CD4-positive, alpha-beta T cell treated with Interleukin-12 subunit alpha and Interleukin-12 subunit beta, for 1 hour (primary cell): ENCODE measurements around the gene ASCL1.
A peak's percentile ranks its signal among the peaks of the same experiment; 100 is the strongest.

Experiments used
- DNase-seq: peaks from one replicate; pipeline ENCODE4 v3.0.0-alpha.2; 2020

ASCL1 gene

GRCh38 chr12:102957339-102958050 is at the start of gene ASCL1:
Gene ASCL1 (plus strand): TSS chr12:102957674. CDS start chr12:102958245, 571 bp downstream.
- no peak for DNase-seq

GRCh38 chr12:102907918-102908317 is 49.6 kb upstream of the ASCL1 start:
- DNase-seq = no peak

- DNase-seq = no peak
Observed at GRCh38 chr12:102910137-102910536, 47.3 kb upstream of the ASCL1 start.

GRCh38 chr12:102910792-102911191 is 46.7 kb upstream of the ASCL1 start:
- DNase-seq = no peak

- no peak for DNase-seq
Observed at GRCh38 chr12:102911320-102911719, 46.2 kb upstream of the ASCL1 start.

- DNase-seq = no peak
Observed at GRCh38 chr12:102912258-102912657, 45.2 kb upstream of the ASCL1 start.

- no peak for DNase-seq
Observed at GRCh38 chr12:102913453-102914226, 43.8 kb upstream of the ASCL1 start.

GRCh38 chr12:102916252-102917025 is 41.0 kb upstream of the ASCL1 start:
- no peak for DNase-seq

GRCh38 chr12:102917026-102917787 is 40.3 kb upstream of the ASCL1 start, which contains the start of gene PAH:
Gene PAH (minus strand): TSS chr12:102917244. CDS start chr12:102917130, 114 bp downstream.
- peak; percentile 6 for DNase-seq

- DNase-seq = no peak
Observed at GRCh38 chr12:102918840-102919239, 38.6 kb upstream of the ASCL1 start.

- no peak for DNase-seq
Observed at GRCh38 chr12:102920271-102920670, 37.2 kb upstream of the ASCL1 start.

GRCh38 chr12:102921240-102921639 is 36.2 kb upstream of the ASCL1 start:
- no peak for DNase-seq

- no peak for DNase-seq
Observed at GRCh38 chr12:102927220-102927619, 30.3 kb upstream of the ASCL1 start.

GRCh38 chr12:102933168-102933567 is 24.3 kb upstream of the ASCL1 start:
- DNase-seq = no peak

- DNase-seq = no peak
Observed at GRCh38 chr12:102939059-102939458, 18.4 kb upstream of the ASCL1 start.

- no peak for DNase-seq
Observed at GRCh38 chr12:102939670-102940222, 17.7 kb upstream of the ASCL1 start.

GRCh38 chr12:102946042-102946441 is 11.4 kb upstream of the ASCL1 start:
- no peak for DNase-seq

GRCh38 chr12:102948941-102949352 is 8.5 kb upstream of the ASCL1 start:
- DNase-seq = peak; percentile 51

GRCh38 chr12:102950107-102950949 is 7.1 kb upstream of the ASCL1 start:
- DNase-seq = no peak

- no peak for DNase-seq
Observed at GRCh38 chr12:102950950-102951619, 6.4 kb upstream of the ASCL1 start.

- no peak for DNase-seq
Observed at GRCh38 chr12:102951841-102952240, 5.6 kb upstream of the ASCL1 start.
